Omental fat pad (tissue), 4 donors: ENCODE measurements around the gene TMEM132E. TPM values are rescaled to one million over a fixed set of nuclear protein-coding genes. Genes with fewer than 3 reads are reported as not detected.

Experiments used
- ATAC-seq: fragments of 150-250 bp; one replicate; pipeline ENCODE4 v1.9.1; 2016; ENCODE audit warnings: mild to moderate bottlenecking, moderate library complexity; ENCODE audit not compliant: low FRiP score
- DNase-seq: peaks from one replicate; pipeline ENCODE4 v3.0.0-alpha.2; 2019; ENCODE audit warnings: low spot score
- CTCF ChIP-seq, 3 donors: fragments of 450-650 bp; IDR thresholded peaks; one replicate each; pipeline ENCODE4 v1.5.1; 2016 to 2017; ENCODE audit warnings: antibody characterized with exemption in 3 of 3, mild to moderate bottlenecking in 3 of 3, moderate library complexity in 2 of 3
- total RNA-seq, 4 donors: library from RNA; depleted of rRNA; stranded (reverse); fragments of >200 nt; gene quantifications; one replicate each; pipeline ENCODE4 v1.1.0, GENCODE V29; 2016

The TMEM132E gene
- total RNA-seq, 4 donors from 2014 or later = 0.13 to 0.19 TPM; not detected in 2

GRCh38 chr17:34601416-34601815 lies 22.0 kb downstream of the TMEM132E start:
- ATAC-seq = no peak
- TF ChIP-seq CTCF (IDR thresholded peaks at IDR 0.05) = no peak
- DNase-seq = no peak

- no peak for DNase-seq
- no peak for TF ChIP-seq CTCF (IDR thresholded peaks at IDR 0.05)
- no peak for ATAC-seq
These were observed 24.6 kb downstream of the TMEM132E start for GRCh38 chr17:34603974-34604373.

GRCh38 chr17:34606763-34607162 lies 27.4 kb downstream of the TMEM132E start:
- TF ChIP-seq CTCF (IDR thresholded peaks at IDR 0.05) = no peak
- ATAC-seq = no peak

GRCh38 chr17:34607917-34608316 lies 28.5 kb downstream of the TMEM132E start:
- DNase-seq (no peak), ATAC-seq (no peak)
- TF ChIP-seq CTCF (IDR thresholded peaks at IDR 0.05) = no peak

More at GRCh38 chr17:34606763-34607162, 27.4 kb downstream of the TMEM132E start:
- no peak for DNase-seq

- DNase-seq = no peak
- no peak for TF ChIP-seq CTCF (IDR thresholded peaks at IDR 0.05)
- no peak for ATAC-seq
These were observed 29.8 kb downstream of the TMEM132E start for GRCh38 chr17:34609210-34609609.

GRCh38 chr17:34610039-34610438 lies 30.7 kb downstream of the TMEM132E start:
- DNase-seq (no peak), ATAC-seq (no peak)
- no peak for TF ChIP-seq CTCF (IDR thresholded peaks at IDR 0.05)

- ATAC-seq = no peak
- no peak for TF ChIP-seq CTCF (IDR thresholded peaks at IDR 0.05)
- DNase-seq = no peak
These were observed 31.1 kb downstream of the TMEM132E start for GRCh38 chr17:34610506-34610905.
